Fibroblast of mammary gland (primary cell): ENCODE results near the gene EBF3.

Experiments
- DNase-seq: peaks from one replicate; pipeline ENCODE4 v3.0.0-alpha.2; 2010; ENCODE audit warnings: low read depth
- H3K4me3 ChIP-seq: 2 replicates; pipeline ENCODE4 v1.5.1; 2011; ENCODE audit warnings: low read depth, mild to moderate bottlenecking, low read length, moderate library complexity; ENCODE audit not compliant: control insufficient read depth
- TF ChIP-seq, protein P1 (sequence below): conservative IDR thresholded peaks from 2 replicates; pipeline ENCODE4 v1.5.1; 2011; ENCODE audit warnings: low read depth, low read length, inconsistent platforms; ENCODE audit not compliant: control insufficient read depth, insufficient read depth

EBF3 gene

DNA sequence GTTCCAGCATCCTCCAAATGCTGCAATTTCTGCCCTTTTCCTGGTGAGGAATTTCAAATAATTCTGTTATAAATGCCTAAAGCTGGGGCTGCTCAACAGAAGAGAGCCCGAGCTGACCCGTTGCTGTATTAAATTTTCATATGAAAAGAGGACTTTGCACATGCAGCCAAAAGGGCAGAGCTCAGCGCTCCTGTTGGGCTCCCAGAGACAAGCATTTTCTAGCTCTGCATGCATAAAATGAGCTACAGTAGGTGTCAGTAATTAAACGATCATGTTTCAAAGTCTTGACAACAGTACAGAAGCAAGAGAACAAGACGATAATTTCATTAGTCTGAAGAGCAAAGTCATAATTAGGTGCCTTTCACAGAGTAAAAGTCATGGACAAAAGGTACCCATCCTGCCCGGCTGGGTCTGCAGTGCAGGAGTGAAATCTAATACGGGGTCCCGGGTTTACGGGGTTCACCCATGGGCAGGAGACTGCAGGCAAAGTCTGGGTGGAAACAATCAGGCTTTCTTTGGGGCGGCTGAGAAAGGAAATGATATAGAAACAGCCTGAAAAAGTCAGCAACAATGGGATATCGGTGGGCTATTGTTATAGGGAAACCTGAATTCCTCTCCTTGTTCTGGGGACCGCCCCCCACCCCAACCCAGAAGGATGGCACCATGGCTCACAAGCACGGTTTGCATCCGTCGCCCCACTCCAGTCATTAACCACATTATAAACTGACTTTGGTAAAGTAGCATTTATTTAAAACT lies 66.0 kb downstream of the EBF3 start:
- TF ChIP-seq, protein P1, sequence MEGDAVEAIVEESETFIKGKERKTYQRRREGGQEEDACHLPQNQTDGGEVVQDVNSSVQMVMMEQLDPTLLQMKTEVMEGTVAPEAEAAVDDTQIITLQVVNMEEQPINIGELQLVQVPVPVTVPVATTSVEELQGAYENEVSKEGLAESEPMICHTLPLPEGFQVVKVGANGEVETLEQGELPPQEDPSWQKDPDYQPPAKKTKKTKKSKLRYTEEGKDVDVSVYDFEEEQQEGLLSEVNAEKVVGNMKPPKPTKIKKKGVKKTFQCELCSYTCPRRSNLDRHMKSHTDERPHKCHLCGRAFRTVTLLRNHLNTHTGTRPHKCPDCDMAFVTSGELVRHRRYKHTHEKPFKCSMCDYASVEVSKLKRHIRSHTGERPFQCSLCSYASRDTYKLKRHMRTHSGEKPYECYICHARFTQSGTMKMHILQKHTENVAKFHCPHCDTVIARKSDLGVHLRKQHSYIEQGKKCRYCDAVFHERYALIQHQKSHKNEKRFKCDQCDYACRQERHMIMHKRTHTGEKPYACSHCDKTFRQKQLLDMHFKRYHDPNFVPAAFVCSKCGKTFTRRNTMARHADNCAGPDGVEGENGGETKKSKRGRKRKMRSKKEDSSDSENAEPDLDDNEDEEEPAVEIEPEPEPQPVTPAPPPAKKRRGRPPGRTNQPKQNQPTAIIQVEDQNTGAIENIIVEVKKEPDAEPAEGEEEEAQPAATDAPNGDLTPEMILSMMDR = no peak
- DNase-seq = no peak
- no peak overlapping the region for H3K4me3 ChIP-seq

DNA sequence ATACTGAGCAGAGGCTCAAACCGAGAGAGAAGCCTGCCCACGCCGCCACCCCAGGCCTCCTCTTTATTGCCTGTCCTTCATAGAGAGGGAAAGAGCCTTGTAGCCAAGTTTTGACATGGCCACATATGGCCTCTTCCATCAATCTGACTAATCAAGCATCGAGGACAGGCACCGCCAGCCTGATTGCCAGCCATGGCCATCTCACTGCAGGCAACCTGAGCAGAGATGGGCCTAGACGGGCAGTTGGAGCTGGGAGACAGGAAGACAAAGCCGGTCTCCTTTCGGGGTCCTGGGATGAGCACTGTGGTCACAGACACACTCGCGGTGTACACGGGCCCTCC lies 67.2 kb downstream of the EBF3 start:
- no peak for DNase-seq
- no peak overlapping the region for H3K4me3 ChIP-seq
- TF ChIP-seq, protein P1 = no peak

DNA sequence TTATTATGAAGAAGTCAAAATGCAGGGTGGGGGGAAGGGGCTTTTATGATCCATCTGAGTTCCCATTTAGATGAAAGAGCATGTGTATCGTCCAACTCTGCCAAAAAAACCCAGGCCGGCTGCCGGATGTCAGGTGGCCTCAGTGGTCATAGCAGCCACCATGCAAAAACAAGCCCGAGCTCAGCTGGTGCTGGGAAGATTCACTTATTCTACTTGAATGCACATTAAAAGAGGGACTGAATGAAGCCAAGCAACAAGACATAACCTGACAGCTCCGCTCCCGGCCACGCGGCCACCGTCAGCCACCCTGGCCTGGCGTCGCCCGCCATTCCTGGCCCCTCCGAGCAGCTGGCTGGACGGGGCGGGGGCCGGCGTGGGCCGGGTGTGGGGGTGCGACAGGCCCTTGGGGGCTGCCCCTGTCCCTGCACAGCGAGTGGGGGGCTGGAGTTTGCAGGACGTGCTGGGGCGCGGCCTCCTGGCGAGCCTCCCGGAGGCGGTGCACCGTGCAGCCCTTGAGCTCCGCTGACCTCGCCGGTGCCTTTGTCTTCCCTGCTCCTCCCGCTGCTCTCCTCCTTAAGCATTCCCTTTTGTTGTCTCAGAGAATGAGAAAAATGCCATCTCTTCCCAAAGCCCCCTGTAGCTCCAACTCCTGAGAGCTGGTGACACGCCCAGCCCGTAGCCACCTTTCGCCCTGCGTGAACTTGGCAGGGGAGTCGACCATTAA lies 67.8 kb downstream of the EBF3 start:
- H3K4me3 ChIP-seq = no peak overlapping the region
- no peak for DNase-seq
- TF ChIP-seq, protein P1 = no peak

DNA sequence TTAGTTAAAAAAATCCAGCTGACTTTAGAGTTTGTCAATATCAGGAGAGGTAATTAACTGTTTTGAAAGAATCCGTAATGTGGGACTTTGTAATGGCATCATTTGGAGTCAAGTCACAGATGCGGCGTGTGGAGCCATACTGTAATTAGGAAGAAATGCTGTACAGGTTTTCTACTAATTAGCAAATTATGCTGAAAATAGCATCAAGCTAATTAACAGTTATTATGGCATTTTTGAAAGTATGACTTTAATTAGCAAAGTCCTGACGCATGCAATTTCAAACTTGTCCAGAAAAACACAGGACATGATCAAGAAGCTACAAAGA lies 68.3 kb downstream of the EBF3 start:
- TF ChIP-seq, protein P1 = no peak
- no peak for DNase-seq
- H3K4me3 ChIP-seq = no peak overlapping the region

DNA sequence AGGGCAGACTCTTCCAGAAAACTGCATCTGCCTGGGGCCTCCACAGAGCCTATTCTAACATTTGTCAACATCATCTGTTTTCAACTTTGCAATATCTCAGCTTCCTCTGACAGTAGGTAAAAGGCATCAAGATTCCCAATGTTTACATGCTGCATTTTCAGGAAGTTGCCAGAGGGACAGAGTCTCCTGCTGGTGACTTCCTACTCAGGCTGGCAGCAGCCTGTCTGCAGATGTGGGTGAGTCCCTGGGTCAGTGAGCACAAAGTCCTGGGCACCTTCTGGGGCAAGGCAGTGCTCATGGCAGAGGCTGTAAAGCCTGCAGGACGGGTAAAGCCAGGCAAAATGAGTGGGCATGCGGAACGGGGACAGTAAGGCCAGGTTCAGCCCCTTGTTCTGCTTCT lies 69.4 kb downstream of the EBF3 start:
- H3K4me3 ChIP-seq = no peak overlapping the region
- TF ChIP-seq, protein P1 = no peak
- no peak for DNase-seq

DNA sequence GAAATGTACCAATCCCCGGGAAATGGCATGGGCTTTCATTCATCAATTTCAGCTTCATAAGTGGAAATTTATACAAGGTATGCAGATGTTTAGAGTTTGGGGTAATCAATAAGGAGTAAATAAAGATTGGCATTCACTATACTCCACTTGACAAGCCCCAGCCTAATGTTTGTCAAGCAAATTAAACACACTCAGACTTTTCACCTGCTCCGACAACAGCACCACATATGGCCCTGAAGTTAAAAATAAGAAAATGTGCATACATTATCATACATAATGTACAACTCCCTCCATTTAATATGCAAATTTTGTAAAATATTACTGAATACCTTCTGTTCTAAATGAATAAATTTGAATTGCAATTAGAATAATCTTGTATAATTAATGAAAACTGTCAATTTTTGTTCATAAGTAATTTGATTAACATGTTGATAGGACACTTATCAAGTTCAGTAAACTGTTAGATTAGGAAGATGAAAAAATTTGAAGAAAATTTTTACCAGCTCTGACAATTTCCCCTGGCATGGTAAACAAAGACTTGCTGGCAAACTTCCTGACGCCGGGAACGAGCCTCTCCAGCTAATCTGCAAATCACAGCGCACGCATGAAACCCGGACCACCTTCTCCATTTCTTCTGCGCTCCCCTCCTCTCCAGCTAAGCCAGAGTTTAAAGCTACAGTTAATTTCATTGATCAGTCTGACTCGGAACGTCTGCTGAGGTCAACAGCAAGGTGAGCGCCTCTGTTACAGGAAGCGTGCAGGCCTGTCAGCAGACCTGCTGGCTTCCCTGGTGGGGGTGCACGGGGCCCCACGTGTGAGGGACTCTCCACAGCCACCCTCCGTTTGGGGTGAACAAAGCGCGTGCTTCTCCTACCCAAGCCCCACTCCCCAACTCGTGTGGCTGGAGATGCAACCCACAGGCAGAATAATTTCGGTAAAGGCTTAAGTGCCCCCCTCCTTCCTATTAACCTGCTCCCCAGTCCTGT lies 70.7 kb downstream of the EBF3 start:
- no peak for DNase-seq
- H3K4me3 ChIP-seq = no peak overlapping the region
- TF ChIP-seq, protein P1 = no peak
